ENCODE measurements around the gene PKDCC. TPM values are rescaled to one million over a fixed set of nuclear protein-coding genes. Genes with fewer than 3 reads are reported as not detected.
"Not testable (repeated sequence)": the region's sequence is repeated elsewhere in the genome, so short reads cannot be mapped to it uniquely, and the experiment has no call there.

Gene PKDCC
- total and polyA plus RNA-seq, 10 of the 15 experiments (the other 5 are each of a cell fraction or from before 2014, with no cell fraction given), result 0.13 to 10.2 (median 2.3) TPM

DNA sequence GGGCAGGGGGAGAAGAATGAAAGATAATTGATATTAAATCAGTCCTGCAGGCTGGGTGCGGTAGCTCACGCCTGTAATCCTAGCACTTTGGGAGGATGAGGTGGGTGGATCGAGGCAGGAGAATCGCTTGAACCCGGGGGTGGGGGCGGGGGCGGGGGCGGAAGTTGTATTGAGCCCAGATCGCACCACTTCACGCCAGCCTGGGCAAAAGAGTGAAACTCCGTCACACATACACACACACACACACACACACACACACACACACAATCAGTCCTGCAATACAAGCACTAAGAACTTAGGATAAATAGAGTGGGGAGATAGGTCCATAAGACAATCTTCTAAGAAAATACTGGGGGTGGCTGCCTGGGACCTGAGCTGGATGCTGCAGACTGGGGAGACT is 15.1 kb upstream of the PKDCC start:
- H2AFZ ChIP-seq (ENCODE audit: control insufficient read depth, low read depth, low read length), result no peak overlapping the region
- ATAC-seq (no peak), FAIRE-seq (no peak), DNase-seq (ENCODE audit: low read depth, low spot score) (no peak)
- ChIA-PET POLR2A (no interaction called here), CTCF (no interaction called here), SMC1A (ENCODE audit: uncharacterized antibody, unreplicated experiment) (no interaction called here), RAD21 (ENCODE audit: unreplicated experiment) (no interaction called here)
- H3K4me1 ChIP-seq (ENCODE audit: control insufficient read depth, insufficient read depth, low read length), result peaks cover 38% of the 10 kb centered on the region
- no peaks in the 10 kb centered on the region for H3K36me3 ChIP-seq (ENCODE audit: control insufficient read depth in 2 of 2, insufficient read depth in 2 of 2, low read length in 1 of 2)
- WGBS (ENCODE audit: insufficient coverage, insufficient replicate concordance, low lambda C conversion rate, missing lambda C conversion rate), result 86% methylated on average over 11 of the region's 11 CpGs
- H3K4me2 ChIP-seq (ENCODE audit: control insufficient read depth, insufficient read depth), result no peak overlapping the region
- TF ChIP-seq, protein P1, sequence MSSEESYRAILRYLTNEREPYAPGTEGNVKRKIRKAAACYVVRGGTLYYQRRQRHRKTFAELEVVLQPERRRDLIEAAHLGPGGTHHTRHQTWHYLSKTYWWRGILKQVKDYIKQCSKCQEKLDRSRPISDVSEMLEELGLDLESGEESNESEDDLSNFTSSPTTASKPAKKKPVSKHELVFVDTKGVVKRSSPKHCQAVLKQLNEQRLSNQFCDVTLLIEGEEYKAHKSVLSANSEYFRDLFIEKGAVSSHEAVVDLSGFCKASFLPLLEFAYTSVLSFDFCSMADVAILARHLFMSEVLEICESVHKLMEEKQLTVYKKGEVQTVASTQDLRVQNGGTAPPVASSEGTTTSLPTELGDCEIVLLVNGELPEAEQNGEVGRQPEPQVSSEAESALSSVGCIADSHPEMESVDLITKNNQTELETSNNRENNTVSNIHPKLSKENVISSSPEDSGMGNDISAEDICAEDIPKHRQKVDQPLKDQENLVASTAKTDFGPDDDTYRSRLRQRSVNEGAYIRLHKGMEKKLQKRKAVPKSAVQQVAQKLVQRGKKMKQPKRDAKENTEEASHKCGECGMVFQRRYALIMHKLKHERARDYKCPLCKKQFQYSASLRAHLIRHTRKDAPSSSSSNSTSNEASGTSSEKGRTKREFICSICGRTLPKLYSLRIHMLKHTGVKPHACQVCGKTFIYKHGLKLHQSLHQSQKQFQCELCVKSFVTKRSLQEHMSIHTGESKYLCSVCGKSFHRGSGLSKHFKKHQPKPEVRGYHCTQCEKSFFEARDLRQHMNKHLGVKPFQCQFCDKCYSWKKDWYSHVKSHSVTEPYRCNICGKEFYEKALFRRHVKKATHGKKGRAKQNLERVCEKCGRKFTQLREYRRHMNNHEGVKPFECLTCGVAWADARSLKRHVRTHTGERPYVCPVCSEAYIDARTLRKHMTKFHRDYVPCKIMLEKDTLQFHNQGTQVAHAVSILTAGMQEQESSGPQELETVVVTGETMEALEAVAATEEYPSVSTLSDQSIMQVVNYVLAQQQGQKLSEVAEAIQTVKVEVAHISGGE (CRISPR knock-in tag; IDR thresholded peaks at IDR 0.05), result no peak
- no peak overlapping the region for H3K4me3 ChIP-seq
- H3K9ac ChIP-seq (ENCODE audit: control insufficient read depth, insufficient read depth, low read length), result no peak overlapping the region
- H3K79me2 ChIP-seq (ENCODE audit: control insufficient read depth, insufficient read depth, low read length), result no peaks in the 10 kb centered on the region
- in situ Hi-C loops (cut with MboI), result no loop called here
- intact Hi-C loops (cut with micrococcal nuclease; ENCODE audit: unreplicated experiment), result no loop called here
- BruUV-seq (replicated peaks), result no TSS peak
- H3K9me3 ChIP-seq (replicated peaks; ENCODE audit: control insufficient read depth, insufficient read depth, low read length), result no peaks in the 10 kb centered on the region; the same call in 2 of the 3 replicates
- no peak overlapping the region for H3K27ac ChIP-seq (ENCODE audit: control insufficient read depth, insufficient read depth)
- no peaks in the 10 kb centered on the region for H4K20me1 ChIP-seq (ENCODE audit: control insufficient read depth, insufficient read depth)
- H3K27me3 ChIP-seq (replicated peaks in 1 of 2; ENCODE audit: control insufficient read depth in 2 of 2, insufficient read depth in 2 of 2, low read length in 1 of 2), result no peaks in the 10 kb centered on the region; a peak in 1 of 4 replicates

DNA sequence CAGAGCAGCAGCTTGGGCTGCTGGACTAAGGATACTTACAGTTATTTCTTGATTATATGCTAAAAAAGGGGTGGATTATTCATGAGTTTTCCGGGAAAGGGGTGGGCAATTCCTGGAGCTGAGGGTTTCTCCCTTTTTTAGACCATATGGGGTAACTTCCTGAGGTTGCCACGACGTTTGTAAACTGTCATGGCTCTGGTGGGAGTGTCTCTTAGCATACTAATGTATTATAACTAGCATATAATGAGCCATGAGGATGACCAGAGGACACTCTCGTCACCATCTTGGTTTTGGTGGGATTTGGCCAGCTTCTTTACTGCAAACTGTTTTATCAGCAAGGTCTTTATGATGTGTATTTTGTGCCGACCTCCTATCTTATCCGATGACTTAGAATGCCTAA is 13.7 kb upstream of the PKDCC start:
- intact Hi-C loops (cut with micrococcal nuclease; ENCODE audit: unreplicated experiment); in situ Hi-C loops (cut with MboI); RAD21 ChIA-PET (ENCODE audit: unreplicated experiment); ATAC-seq; FAIRE-seq; DNase-seq (ENCODE audit: low read depth, low spot score); H2AFZ ChIP-seq (ENCODE audit: control insufficient read depth, low read depth, low read length); BruUV-seq (replicated peaks); H3K36me3 ChIP-seq (ENCODE audit: control insufficient read depth in 2 of 2, insufficient read depth in 2 of 2, low read length in 1 of 2); H3K79me2 ChIP-seq (ENCODE audit: control insufficient read depth, insufficient read depth, low read length); H3K4me2 ChIP-seq (ENCODE audit: control insufficient read depth, insufficient read depth); H3K27me3 ChIP-seq (replicated peaks in 1 of 2; ENCODE audit: control insufficient read depth in 2 of 2, insufficient read depth in 2 of 2, low read length in 1 of 2); H3K9me3 ChIP-seq (replicated peaks; ENCODE audit: control insufficient read depth, insufficient read depth, low read length); H3K4me3 ChIP-seq; H3K27ac ChIP-seq (ENCODE audit: control insufficient read depth, insufficient read depth); H3K9ac ChIP-seq (ENCODE audit: control insufficient read depth, insufficient read depth, low read length); H4K20me1 ChIP-seq (ENCODE audit: control insufficient read depth, insufficient read depth): not testable (repeated sequence)
- WGBS (ENCODE audit: insufficient coverage, insufficient replicate concordance, low lambda C conversion rate, missing lambda C conversion rate), result 68% methylated on average over 6 of the region's 6 CpGs
- peaks cover 24% of the 10 kb centered on the region for H3K4me1 ChIP-seq (ENCODE audit: control insufficient read depth, insufficient read depth, low read length)
- CTCF ChIA-PET, result interaction anchor here (1.4 kb wide), 1 partner anchor 11 kb away, joined by 3 read pairs; no protein-coding TSS in a partner anchor
- SMC1A ChIA-PET (ENCODE audit: uncharacterized antibody, unreplicated experiment), result interaction anchor here (0.8 kb wide), 1 partner anchor 13 kb away, joined by 3 read pairs; no protein-coding TSS in a partner anchor
- POLR2A ChIA-PET, result interaction anchor here (0.7 kb wide), 1 partner anchor 32 kb away, joined by 4 read pairs; no protein-coding TSS in a partner anchor
